GM18519 (cell line): Measurements from ENCODE around the gene LGR5.
A peak's percentile ranks its signal among the peaks of the same experiment; 100 is the strongest.

ENCODE experiments used
- ATAC-seq: cut with Tn5 transposase; IDR thresholded peaks from one replicate; pipeline ENCODE4 v1.9.1; 2021; ENCODE audit warnings: mild to moderate bottlenecking, moderate library complexity; ENCODE audit not compliant: unreplicated experiment, low FRiP score

The LGR5 gene

GRCh38 chr12:71439613-71440344 lies at the start of gene LGR5:
TSS of gene LGR5 (plus strand) at chr12:71439798. CDS start at chr12:71440081, 283 bp downstream.
- ATAC-seq: no peak

- ATAC-seq: peak; percentile 97
Observed at GRCh38 chr12:71392521-71393145, 47.0 kb upstream of the LGR5 start.

GRCh38 chr12:71393625-71394024 lies 46.0 kb upstream of the LGR5 start:
- ATAC-seq: no peak

- no peak for ATAC-seq
Observed at GRCh38 chr12:71397433-71397954, 42.1 kb upstream of the LGR5 start.

GRCh38 chr12:71399197-71399596 lies 40.4 kb upstream of the LGR5 start:
- ATAC-seq: no peak

- ATAC-seq: no peak
Observed at GRCh38 chr12:71400481-71400880, 39.1 kb upstream of the LGR5 start.

GRCh38 chr12:71405884-71406283 lies 33.7 kb upstream of the LGR5 start:
- no peak for ATAC-seq

GRCh38 chr12:71407732-71408131 lies 31.9 kb upstream of the LGR5 start:
- ATAC-seq: no peak

- ATAC-seq: no peak
Observed at GRCh38 chr12:71410844-71411243, 28.8 kb upstream of the LGR5 start.

- no peak for ATAC-seq
Observed at GRCh38 chr12:71411635-71412034, 28.0 kb upstream of the LGR5 start.

GRCh38 chr12:71415336-71416231 lies 24.0 kb upstream of the LGR5 start:
- ATAC-seq: peak; percentile 86

GRCh38 chr12:71417181-71417580 lies 22.4 kb upstream of the LGR5 start:
- no peak for ATAC-seq

- ATAC-seq: no peak
Observed at GRCh38 chr12:71420775-71421406, 18.7 kb upstream of the LGR5 start.

GRCh38 chr12:71425568-71426299 lies 13.9 kb upstream of the LGR5 start:
- no peak for ATAC-seq

- no peak for ATAC-seq
Observed at GRCh38 chr12:71426300-71427047, 13.1 kb upstream of the LGR5 start.

- ATAC-seq: no peak
Observed at GRCh38 chr12:71430756-71431155, 8.8 kb upstream of the LGR5 start.

- ATAC-seq: no peak
Observed at GRCh38 chr12:71431991-71432390, 7.6 kb upstream of the LGR5 start.

- ATAC-seq: no peak
Observed at GRCh38 chr12:71432936-71433335, 6.7 kb upstream of the LGR5 start.

- ATAC-seq: no peak
Observed at GRCh38 chr12:71436696-71437095, 2.9 kb upstream of the LGR5 start.
